ENCODE results near the gene C9orf50.

C9orf50 gene

DNA sequence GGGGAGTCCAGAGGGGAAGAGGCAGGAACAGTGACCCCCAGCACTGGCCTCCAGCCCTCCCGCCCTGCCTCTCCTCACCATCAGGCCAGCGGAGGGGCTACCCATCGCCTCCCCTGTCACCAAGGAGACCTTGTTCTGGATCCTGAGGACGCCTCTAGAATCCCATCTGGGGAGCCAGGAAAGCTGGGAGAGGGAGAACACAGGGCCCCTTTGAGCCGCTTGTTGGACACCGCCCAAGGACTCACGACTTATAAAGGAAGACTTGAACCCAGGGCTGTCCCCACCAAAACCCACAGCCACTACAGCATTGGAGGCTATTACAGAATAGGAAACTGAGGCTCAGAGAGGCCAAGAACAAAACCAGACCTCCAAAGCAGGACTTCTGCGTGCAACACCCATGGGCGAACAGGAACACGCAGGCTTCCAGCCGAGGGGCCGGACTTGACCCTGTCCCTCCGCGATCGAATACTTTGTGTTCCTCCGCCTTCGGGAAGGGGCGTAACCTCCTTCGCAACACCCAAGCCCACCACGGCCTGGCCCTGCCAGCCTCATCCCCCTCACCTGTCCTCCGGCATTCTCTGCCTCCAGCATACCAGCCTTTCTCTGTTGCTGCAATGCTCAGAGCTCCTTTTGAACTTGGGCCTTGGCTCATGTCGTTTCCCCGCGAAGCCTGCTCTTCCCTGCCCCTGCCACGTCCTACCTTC lies 54.2 kb downstream of the C9orf50 start:
- no peak overlapping the region for H3K9ac ChIP-seq
- H3K27ac ChIP-seq: no peak overlapping the region
- H3K9me3 ChIP-seq (replicated peaks in 1 of 11): no peaks in the 10 kb centered on the region
- peak overlapping the region in 1 of 11 experiments; percentile 83; a peak in 1 of 22 replicates for H3K4me2 ChIP-seq
- H4K20me1 ChIP-seq: no peaks in the 10 kb centered on the region; a peak in 1 of 22 replicates
- no peak overlapping the region for H3K4me3 ChIP-seq
- TF ChIP-seq Cebpa-rat (IDR thresholded peaks at IDR 0.05): no peak
- peaks cover 23 to 45% (median 43%) of the 10 kb centered on the region in 11 experiments for H3K27me3 ChIP-seq
- no peaks in the 10 kb centered on the region for H3K36me3 ChIP-seq
- H3K4me1 ChIP-seq: peaks cover 30 to 54% (median 48%) of the 10 kb centered on the region in 10 experiments

GRCh38 chr9:129562917-129563316 lies 58.0 kb downstream of the C9orf50 start:
- H3K9me3 ChIP-seq (replicated peaks in 1 of 11): no peaks in the 10 kb centered on the region
- H3K36me3 ChIP-seq: no peaks in the 10 kb centered on the region
- H3K27me3 ChIP-seq: peaks cover 15 to 20% (median 18%) of the 10 kb centered on the region in 11 experiments
- H3K9ac ChIP-seq: no peak overlapping the region
- H3K4me2 ChIP-seq: peak overlapping the region in 6 of 11 experiments; percentile 57 to 92 (median 82); a peak in 12 of 22 replicates
- peaks cover 39 to 55% (median 47%) of the 10 kb centered on the region in 10 experiments for H3K4me1 ChIP-seq
- TF ChIP-seq Cebpa-rat (IDR thresholded peaks at IDR 0.05): no peak
- no peaks in the 10 kb centered on the region; a peak in 1 of 22 replicates for H4K20me1 ChIP-seq
- H3K4me3 ChIP-seq: no peak overlapping the region
- no peak overlapping the region for H3K27ac ChIP-seq

GRCh38 chr9:129562514-129562913 lies 58.4 kb downstream of the C9orf50 start:
- H3K4me2 ChIP-seq: peak overlapping the region in 10 of 11 experiments; percentile 57 to 92 (median 77); a peak in 19 of 22 replicates
- H3K4me3 ChIP-seq: no peak overlapping the region
- no peak for TF ChIP-seq Cebpa-rat (IDR thresholded peaks at IDR 0.05)
- H3K36me3 ChIP-seq: no peaks in the 10 kb centered on the region
- peaks cover 11 to 16% (median 14%) of the 10 kb centered on the region in 11 experiments for H3K27me3 ChIP-seq
- H3K4me1 ChIP-seq: peaks cover 39 to 55% (median 47%) of the 10 kb centered on the region in 10 experiments
- no peaks in the 10 kb centered on the region for H4K20me1 ChIP-seq
- no peaks in the 10 kb centered on the region for H3K9me3 ChIP-seq (replicated peaks in 1 of 11)
- H3K27ac ChIP-seq: no peak overlapping the region
- H3K9ac ChIP-seq: no peak overlapping the region

Measured in BLaER1 treated with 17β-estradiol and CSF1 and Interleukin-3, amounts not matched to agents 10 nM and 100 nM (cell line).